DOHH2 (cell line): ENCODE data around the gene PRRT1.
"Not testable (repeated sequence)": the region's sequence is repeated elsewhere in the genome, so short reads cannot be mapped to it uniquely, and the experiment has no call there.

Source experiments
- H3F3A ChIP-seq: fragments of 200-600 bp; sonication (generic), shearing (Covaris generic); 2 replicates; pipeline ENCODE4 v1.6.0; 2016; ENCODE audit warnings: antibody characterized with exemption, mild to moderate bottlenecking; ENCODE audit not compliant: control insufficient read depth, insufficient read depth
- H3K27ac ChIP-seq: fragments of 200-600 bp; sonication (generic); 2 replicates; pipeline ENCODE4 v1.5.1; 2014; ENCODE audit warnings: low read depth, mild to moderate bottlenecking, low read length, moderate library complexity
- H3K27me3 ChIP-seq: fragments of 200-600 bp; sonication (generic); 2 replicates; pipeline ENCODE4 v1.6.1; 2014; ENCODE audit warnings: mild to moderate bottlenecking, low read length, mixed read lengths; ENCODE audit not compliant: control insufficient read depth
- H3K36me3 ChIP-seq: fragments of 200-600 bp; sonication (generic); 2 replicates; pipeline ENCODE4 v1.6.1; 2014; ENCODE audit warnings: mild to moderate bottlenecking, low read length, moderate library complexity, mixed read lengths; ENCODE audit not compliant: control insufficient read depth
- H3K4me1 ChIP-seq: fragments of 200-600 bp; sonication (generic); 2 replicates; pipeline ENCODE4 v1.6.1; 2014; ENCODE audit warnings: mild to moderate bottlenecking, low read length, mixed read lengths; ENCODE audit not compliant: control insufficient read depth
- H3K4me2 ChIP-seq: fragments of 200-600 bp; sonication (generic); 2 replicates; pipeline ENCODE4 v1.6.0; 2014; ENCODE audit warnings: mild to moderate bottlenecking, low read length, moderate library complexity
- H3K4me3 ChIP-seq: fragments of 200-600 bp; sonication (generic); 2 replicates; pipeline ENCODE4 v1.5.1; 2014; ENCODE audit warnings: mild to moderate bottlenecking, low read length, mixed read lengths
- H3K79me2 ChIP-seq: fragments of 200-600 bp; sonication (generic); 2 replicates; pipeline ENCODE4 v1.6.1; 2014; ENCODE audit warnings: mild to moderate bottlenecking, low read length, mixed read lengths; ENCODE audit not compliant: control insufficient read depth
- H3K9me2 ChIP-seq: fragments of 200-600 bp; sonication (generic); replicated peaks from 2 replicates; pipeline ENCODE4 v1.6.1; 2014; ENCODE audit warnings: mild to moderate bottlenecking, low read length, mixed read lengths; ENCODE audit not compliant: control insufficient read depth
- H3K9me3 ChIP-seq: fragments of 200-600 bp; sonication (generic); 2 replicates; pipeline ENCODE4 v1.6.1; 2014; ENCODE audit warnings: antibody characterized with exemption, low read length, mixed read lengths; ENCODE audit not compliant: control insufficient read depth, insufficient read depth
- H4K20me1 ChIP-seq: fragments of 200-600 bp; sonication (generic); 2 replicates; pipeline ENCODE4 v1.6.0; 2014; ENCODE audit warnings: low read depth, mild to moderate bottlenecking, antibody characterized with exemption, low read length, moderate library complexity; ENCODE audit not compliant: control insufficient read depth, insufficient read depth
- EZH2phosphoT487 ChIP-seq: fragments of 200-600 bp; sonication (generic); IDR thresholded peaks from 2 replicates; pipeline ENCODE4 v1.6.1; 2017; ENCODE audit warnings: borderline replicate concordance, mild to moderate bottlenecking, antibody characterized with exemption, low read length, moderate library complexity, mixed read lengths
- TF ChIP-seq, protein P1 (sequence below): fragments of 200-600 bp; sonication (generic); IDR thresholded peaks from one replicate; pipeline ENCODE4 v1.5.1; 2014; ENCODE audit warnings: antibody characterized with exemption, mild to moderate bottlenecking, low read depth, low read length; ENCODE audit not compliant: poor library complexity, severe bottlenecking

Gene PRRT1

DNA sequence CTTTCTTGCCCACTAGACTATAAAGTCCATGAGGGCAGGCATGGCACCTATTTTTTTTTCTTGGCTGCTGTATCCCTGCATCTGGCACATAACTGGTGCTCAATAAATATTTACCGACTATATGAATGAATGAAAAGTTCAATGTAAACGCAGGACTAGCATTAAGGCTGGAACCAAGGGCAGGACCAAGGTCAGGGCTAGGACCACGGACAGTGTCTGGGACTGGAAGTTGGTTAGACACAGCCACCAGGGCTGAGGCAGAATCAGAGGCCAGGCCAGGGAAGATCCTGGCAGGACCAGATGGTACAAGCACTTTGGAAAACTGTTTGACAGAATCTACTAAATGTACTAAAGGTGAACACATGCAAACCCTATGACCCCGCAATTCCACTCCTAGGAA, 46.3 kb downstream of the PRRT1 start:
- no peaks in the 10 kb centered on the region for H3K4me1 ChIP-seq
- H3K79me2 ChIP-seq: no peaks in the 10 kb centered on the region
- no peaks in the 10 kb centered on the region for H3K9me3 ChIP-seq
- H3K4me2 ChIP-seq: no peak overlapping the region
- H3K27me3 ChIP-seq: peaks cover 38% of the 10 kb centered on the region
- H3K36me3 ChIP-seq: no peaks in the 10 kb centered on the region
- no peak overlapping the region for H3K4me3 ChIP-seq
- no peaks in the 10 kb centered on the region for H3F3A ChIP-seq
- no peaks in the 10 kb centered on the region for H4K20me1 ChIP-seq
- TF ChIP-seq, protein P1, sequence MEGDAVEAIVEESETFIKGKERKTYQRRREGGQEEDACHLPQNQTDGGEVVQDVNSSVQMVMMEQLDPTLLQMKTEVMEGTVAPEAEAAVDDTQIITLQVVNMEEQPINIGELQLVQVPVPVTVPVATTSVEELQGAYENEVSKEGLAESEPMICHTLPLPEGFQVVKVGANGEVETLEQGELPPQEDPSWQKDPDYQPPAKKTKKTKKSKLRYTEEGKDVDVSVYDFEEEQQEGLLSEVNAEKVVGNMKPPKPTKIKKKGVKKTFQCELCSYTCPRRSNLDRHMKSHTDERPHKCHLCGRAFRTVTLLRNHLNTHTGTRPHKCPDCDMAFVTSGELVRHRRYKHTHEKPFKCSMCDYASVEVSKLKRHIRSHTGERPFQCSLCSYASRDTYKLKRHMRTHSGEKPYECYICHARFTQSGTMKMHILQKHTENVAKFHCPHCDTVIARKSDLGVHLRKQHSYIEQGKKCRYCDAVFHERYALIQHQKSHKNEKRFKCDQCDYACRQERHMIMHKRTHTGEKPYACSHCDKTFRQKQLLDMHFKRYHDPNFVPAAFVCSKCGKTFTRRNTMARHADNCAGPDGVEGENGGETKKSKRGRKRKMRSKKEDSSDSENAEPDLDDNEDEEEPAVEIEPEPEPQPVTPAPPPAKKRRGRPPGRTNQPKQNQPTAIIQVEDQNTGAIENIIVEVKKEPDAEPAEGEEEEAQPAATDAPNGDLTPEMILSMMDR: no peak
- TF ChIP-seq EZH2phosphoT487: no peak
- no peak overlapping the region for H3K27ac ChIP-seq
- no peaks in the 10 kb centered on the region for H3K9me2 ChIP-seq

DNA sequence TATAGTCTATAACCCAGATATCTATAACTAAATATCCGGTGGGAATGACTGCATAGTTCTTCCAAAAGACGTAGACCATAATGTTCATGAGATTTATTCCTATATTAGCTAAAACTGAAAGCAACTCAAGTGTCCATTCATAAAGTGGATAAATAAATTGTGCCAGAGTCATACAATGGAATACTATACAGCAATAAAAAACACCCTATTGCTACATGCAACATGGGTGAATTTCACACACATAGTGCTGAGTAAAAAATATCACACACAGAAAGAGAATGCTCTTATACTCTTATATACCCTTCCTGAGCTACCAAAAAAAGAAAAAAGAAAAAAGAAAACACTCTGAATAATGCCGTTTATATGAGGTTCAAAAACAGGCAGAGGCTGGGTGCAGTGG, 49.5 kb downstream of the PRRT1 start:
- Histone ChIP-seq H3F3A (no peaks in the 10 kb centered on the region), H3K27me3 (peaks cover 16% of the 10 kb centered on the region), H3K4me2 (no peak overlapping the region), H3K4me1 (no peaks in the 10 kb centered on the region), H3K79me2 (no peaks in the 10 kb centered on the region), H4K20me1 (no peaks in the 10 kb centered on the region), H3K27ac (no peak overlapping the region), H3K9me3 (no peaks in the 10 kb centered on the region), H3K9me2 (no peaks in the 10 kb centered on the region), H3K4me3 (no peak overlapping the region), H3K36me3 (no peaks in the 10 kb centered on the region)
- TF ChIP-seq, protein P1: no peak
- TF ChIP-seq EZH2phosphoT487: no peak

DNA sequence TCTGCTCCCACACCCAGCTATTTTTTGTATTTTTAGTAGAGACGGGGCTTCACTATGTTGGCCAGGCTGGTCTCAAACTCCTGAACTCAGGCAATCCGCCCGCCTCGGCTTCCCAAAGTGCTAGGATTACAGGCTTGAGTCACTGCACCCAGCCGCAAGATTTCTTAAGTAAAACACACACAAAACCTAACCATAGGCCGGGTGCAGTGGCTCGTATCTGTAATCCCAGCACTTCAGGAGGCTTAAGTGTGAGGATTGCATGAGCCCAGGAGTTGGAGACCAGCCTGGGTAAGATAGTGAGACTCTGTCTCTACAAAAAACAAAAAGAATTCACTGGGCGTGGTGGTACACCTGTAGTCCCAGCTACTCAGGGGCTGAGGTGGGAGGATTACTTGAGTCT, 51.5 kb downstream of the PRRT1 start:
- not testable (repeated sequence) for H3K9me2 ChIP-seq, H3K4me3 ChIP-seq, H4K20me1 ChIP-seq, H3K9me3 ChIP-seq, H3K36me3 ChIP-seq, H3K27me3 ChIP-seq, H3K4me1 ChIP-seq, H3K79me2 ChIP-seq, H3K4me2 ChIP-seq, H3K27ac ChIP-seq, H3F3A ChIP-seq
